ENCODE results near the gene SLC26A5.

The SLC26A5 gene

GRCh38 chr7:103389263-103389662, 56.7 kb downstream of the SLC26A5 start:
- TF ChIP-seq, protein P1, sequence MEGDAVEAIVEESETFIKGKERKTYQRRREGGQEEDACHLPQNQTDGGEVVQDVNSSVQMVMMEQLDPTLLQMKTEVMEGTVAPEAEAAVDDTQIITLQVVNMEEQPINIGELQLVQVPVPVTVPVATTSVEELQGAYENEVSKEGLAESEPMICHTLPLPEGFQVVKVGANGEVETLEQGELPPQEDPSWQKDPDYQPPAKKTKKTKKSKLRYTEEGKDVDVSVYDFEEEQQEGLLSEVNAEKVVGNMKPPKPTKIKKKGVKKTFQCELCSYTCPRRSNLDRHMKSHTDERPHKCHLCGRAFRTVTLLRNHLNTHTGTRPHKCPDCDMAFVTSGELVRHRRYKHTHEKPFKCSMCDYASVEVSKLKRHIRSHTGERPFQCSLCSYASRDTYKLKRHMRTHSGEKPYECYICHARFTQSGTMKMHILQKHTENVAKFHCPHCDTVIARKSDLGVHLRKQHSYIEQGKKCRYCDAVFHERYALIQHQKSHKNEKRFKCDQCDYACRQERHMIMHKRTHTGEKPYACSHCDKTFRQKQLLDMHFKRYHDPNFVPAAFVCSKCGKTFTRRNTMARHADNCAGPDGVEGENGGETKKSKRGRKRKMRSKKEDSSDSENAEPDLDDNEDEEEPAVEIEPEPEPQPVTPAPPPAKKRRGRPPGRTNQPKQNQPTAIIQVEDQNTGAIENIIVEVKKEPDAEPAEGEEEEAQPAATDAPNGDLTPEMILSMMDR (IDR thresholded peaks at IDR 0.05; ENCODE audit: low read depth, low read length, missing control alignments): no peak
- H3K4me3 ChIP-seq (ENCODE audit: low read depth, low read length): no peak overlapping the region
- no peak for DNase-seq (ENCODE audit: low read depth)
- in situ Hi-C loops (cut with HindIII; ENCODE audit: low sequenced_read_pairs): no loop called here

DNA sequence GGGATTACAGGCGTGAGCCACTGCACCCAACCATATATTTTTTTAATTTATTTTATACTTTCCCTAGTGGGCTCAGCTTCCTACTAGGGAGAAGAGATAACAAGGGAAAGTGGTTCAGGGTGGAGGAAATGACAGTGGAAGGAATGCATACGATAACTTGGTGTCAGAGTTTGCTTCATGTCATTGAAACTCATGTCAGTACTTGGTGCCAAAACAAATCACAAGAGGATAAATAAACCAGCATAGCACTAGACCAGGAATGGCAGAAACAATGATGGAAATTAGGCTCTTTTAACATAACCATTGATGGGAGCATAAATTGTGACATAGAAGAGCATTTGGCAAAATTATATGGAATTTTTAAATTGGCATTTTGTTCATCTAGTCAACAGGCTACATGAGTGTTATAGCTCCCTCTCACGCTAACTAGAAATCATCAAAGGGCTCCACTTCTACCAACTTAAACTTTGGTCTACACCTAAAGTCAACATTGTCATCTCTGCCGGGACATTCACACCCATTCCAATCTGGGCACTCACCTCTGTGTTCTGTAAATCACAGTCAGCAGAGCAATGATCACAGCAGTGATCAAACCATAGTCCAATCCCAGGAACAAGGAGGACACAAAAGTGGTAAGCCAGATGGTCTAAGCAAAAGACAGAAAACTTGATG, 57.4 kb downstream of the SLC26A5 start:
- DNase-seq (ENCODE audit: low read depth): no peak
- TF ChIP-seq, protein P1 (IDR thresholded peaks at IDR 0.05; ENCODE audit: low read depth, low read length, missing control alignments): no peak
- in situ Hi-C loops (cut with HindIII; ENCODE audit: low sequenced_read_pairs): no loop called here
- H3K4me3 ChIP-seq (ENCODE audit: low read depth, low read length): no peak overlapping the region

DNA sequence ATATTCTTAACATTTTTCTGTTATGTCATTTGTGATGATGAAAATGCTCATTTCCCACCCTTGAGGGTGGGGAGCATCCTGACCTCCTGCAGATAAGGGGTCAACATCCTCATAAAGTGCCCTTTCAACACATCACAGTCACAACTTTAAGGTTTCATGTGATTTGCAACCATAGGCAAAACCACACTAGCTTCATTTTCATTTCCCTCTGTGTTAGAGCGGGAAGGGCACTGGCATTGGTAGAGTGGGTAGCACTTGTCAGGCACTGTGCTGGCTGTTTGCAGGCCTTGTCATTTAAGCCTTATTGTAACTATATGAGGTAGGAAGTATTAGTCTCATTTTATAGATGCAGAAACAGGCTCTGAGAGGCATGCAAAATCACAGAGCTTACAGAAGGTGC, 58.8 kb downstream of the SLC26A5 start:
- no peak overlapping the region for H3K4me3 ChIP-seq (ENCODE audit: low read depth, low read length)
- DNase-seq (ENCODE audit: low read depth): no peak
- TF ChIP-seq, protein P1 (IDR thresholded peaks at IDR 0.05; ENCODE audit: low read depth, low read length, missing control alignments): no peak
- in situ Hi-C loops (cut with HindIII; ENCODE audit: low sequenced_read_pairs): no loop called here

GRCh38 chr7:103382032-103382402, 64.0 kb downstream of the SLC26A5 start:
- TF ChIP-seq, protein P1 (IDR thresholded peaks at IDR 0.05; ENCODE audit: low read depth, low read length, missing control alignments): no peak
- in situ Hi-C loops (cut with HindIII; ENCODE audit: low sequenced_read_pairs): no loop called here
- no peak for DNase-seq (ENCODE audit: low read depth)

GRCh38 chr7:103381280-103382031, 64.6 kb downstream of the SLC26A5 start:
- DNase-seq (ENCODE audit: low read depth): no peak
- in situ Hi-C loops (cut with HindIII; ENCODE audit: low sequenced_read_pairs): no loop called here
- TF ChIP-seq, protein P1 (IDR thresholded peaks at IDR 0.05; ENCODE audit: low read depth, low read length, missing control alignments): no peak
- no peak overlapping the region for H3K4me3 ChIP-seq (ENCODE audit: low read depth, low read length)

More at GRCh38 chr7:103382032-103382402, 64.0 kb downstream of the SLC26A5 start:
- H3K4me3 ChIP-seq (ENCODE audit: low read depth, low read length): no peak overlapping the region

GRCh38 chr7:103380395-103381191, 65.4 kb downstream of the SLC26A5 start:
- H3K4me3 ChIP-seq (ENCODE audit: low read depth, low read length): no peak overlapping the region
- DNase-seq (ENCODE audit: low read depth): no peak
- TF ChIP-seq, protein P1 (IDR thresholded peaks at IDR 0.05; ENCODE audit: low read depth, low read length, missing control alignments): no peak
- in situ Hi-C loops (cut with HindIII; ENCODE audit: low sequenced_read_pairs): no loop called here
